SK-N-SH (cell line): ENCODE measurements around the gene UBN2. TPM values are rescaled to one million over a fixed set of nuclear protein-coding genes. Genes with fewer than 3 reads are reported as not detected.
A peak's percentile ranks its signal among the peaks of the same experiment; 100 is the strongest.

Experiments
- CTCF ChIA-PET: fragments of 300-600, 350-600 bp; formaldehyde crosslinking; extraction: SDS; loops from one replicate; lab custom pipeline; 2021; lab: Yijun Ruan, JAX
- POLR2A ChIA-PET: fragments of 350-600 bp; sonication (Branson Sonifier 250); formaldehyde crosslinking; extraction: SDS; loops from one replicate; lab custom pipeline; 2020; ENCODE audit warnings: antibody characterized with exemption, inconsistent platforms; lab: Yijun Ruan, JAX
- DNase-seq: peaks from one replicate; pipeline ENCODE4 v3.0.0; 2012
- H2AFZ ChIP-seq: fragments of 200-600 bp; sonication (generic); 2 replicates; pipeline ENCODE4 v1.8.1; 2016; ENCODE audit warnings: antibody characterized with exemption, mild to moderate bottlenecking, low read depth
- H3F3A ChIP-seq: fragments of 200-600 bp; sonication (generic); replicated peaks from 2 replicates; pipeline ENCODE3; 2016; ENCODE audit warnings: antibody characterized with exemption, mild to moderate bottlenecking; ENCODE audit not compliant: insufficient read depth
- H3K27ac ChIP-seq, 2 experiments: fragments of 200-500 bp in 1 of 2; fragments of 200-600 bp in 1 of 2; sonication (Bioruptor generic) in 1 of 2; sonication (generic), shearing (Covaris generic) in 1 of 2; 2 replicates each; pipeline versions ENCODE4 v1.5.1 to v1.6.1; 2014 to 2016; ENCODE audit warnings: low read depth in 2 of 2, inconsistent platforms in 1 of 2, low read length in 1 of 2, mild to moderate bottlenecking in 1 of 2, mixed read lengths in 1 of 2
- H3K27me3 ChIP-seq: fragments of 200-600 bp; sonication (generic), shearing (Covaris generic); 2 replicates; pipeline ENCODE4 v1.6.1; 2016; ENCODE audit warnings: mixed run types; ENCODE audit not compliant: insufficient read depth
- H3K36me3 ChIP-seq, 2 experiments: fragments of 200-500 bp in 1 of 2; fragments of 200-600 bp in 1 of 2; sonication (Bioruptor generic) in 1 of 2; sonication (generic) in 1 of 2; replicated peaks in 1 of 2; 2 replicates each; pipeline versions ENCODE3 to v1.5.1; 2014 to 2016; ENCODE audit warnings: low read length in 1 of 2, mild to moderate bottlenecking in 1 of 2; ENCODE audit not compliant: insufficient read depth in 2 of 2, control insufficient read depth in 1 of 2
- H3K4me1 ChIP-seq, 2 experiments: fragments of 200-500 bp in 1 of 2; fragments of 200-600 bp in 1 of 2; sonication (Bioruptor generic) in 1 of 2; sonication (generic), shearing (Covaris generic) in 1 of 2; 2 replicates each; pipeline versions ENCODE4 v1.5.1 to v1.6.1; 2014 to 2016; ENCODE audit warnings: low read depth in 1 of 2, low read length in 1 of 2, mixed run types in 1 of 2; ENCODE audit not compliant: insufficient read depth in 2 of 2, control insufficient read depth in 1 of 2
- H3K4me2 ChIP-seq: fragments of 200-600 bp; sonication (generic), shearing (Covaris generic); 2 replicates; pipeline ENCODE4 v1.6.1; 2017; ENCODE audit warnings: mixed run types
- H3K4me3 ChIP-seq, 2 experiments: fragments of 200-500 bp in 1 of 2; fragments of 200-600 bp in 1 of 2; sonication (Bioruptor generic) in 1 of 2; sonication (generic), shearing (Covaris generic) in 1 of 2; 2 replicates each; pipeline versions ENCODE4 v1.5.1 to v1.8.1; 2014 to 2016; ENCODE audit warnings: low read depth in 2 of 2, inconsistent platforms in 1 of 2, low read length in 1 of 2, mild to moderate bottlenecking in 1 of 2, mixed read lengths in 1 of 2, moderate library complexity in 1 of 2
- H3K79me2 ChIP-seq: fragments of 200-600 bp; sonication (generic); 2 replicates; pipeline ENCODE4 v1.8.1; 2017; ENCODE audit warnings: mild to moderate bottlenecking; ENCODE audit not compliant: insufficient read depth
- H3K9ac ChIP-seq: fragments of 200-600 bp; sonication (generic); 2 replicates; pipeline ENCODE4 v1.6.1; 2017; ENCODE audit warnings: mixed run types
- H3K9me2 ChIP-seq: fragments of 200-600 bp; sonication (generic); 2 replicates; pipeline ENCODE4 v1.6.1; 2017; ENCODE audit warnings: mixed run types
- H3K9me3 ChIP-seq: fragments of 200-600 bp; sonication (generic); 2 replicates; pipeline ENCODE4 v1.6.1; 2017; ENCODE audit warnings: mixed run types, mild to moderate bottlenecking, moderate library complexity
- H4K20me1 ChIP-seq: fragments of 200-600 bp; sonication (generic); 2 replicates; pipeline ENCODE4 v1.6.1; 2017; ENCODE audit warnings: mild to moderate bottlenecking, mixed run types; ENCODE audit not compliant: insufficient read depth
- CHD2 ChIP-seq: fragments of 150-350 bp; IDR thresholded peaks from 2 replicates; pipeline ENCODE4 v1.6.1; 2018; ENCODE audit warnings: low read length; ENCODE audit not compliant: partially characterized antibody
- ELF1 ChIP-seq: IDR thresholded peaks from 2 replicates; pipeline ENCODE4 v1.4.0; 2012
- EZH2phosphoT487 ChIP-seq: fragments of 200-600 bp; sonication (generic); IDR thresholded peaks from 2 replicates; pipeline ENCODE4 v1.6.1; 2017; ENCODE audit warnings: low read depth, mixed run types, mild to moderate bottlenecking, antibody characterized with exemption, moderate library complexity, borderline replicate concordance
- FOXJ3 ChIP-seq: sonication (generic); formaldehyde crosslinking; IDR thresholded peaks from 2 replicates; pipeline ENCODE4 v1.5.1; 2020; ENCODE audit warnings: mild to moderate bottlenecking, missing genetic modification reagents
- GABPA ChIP-seq: IDR thresholded peaks from 2 replicates; pipeline ENCODE4 v1.4.0; 2012; ENCODE audit warnings: low read depth, mild to moderate bottlenecking
- MXI1 ChIP-seq: IDR thresholded peaks from 2 replicates; pipeline ENCODE4 v1.6.1; 2012; ENCODE audit warnings: mild to moderate bottlenecking, low read depth, low read length, improper control_type of control experiment
- NFIC ChIP-seq: IDR thresholded peaks from 2 replicates; pipeline ENCODE4 v1.4.0; 2012; ENCODE audit warnings: borderline replicate concordance
- NRF1 ChIP-seq: IDR thresholded peaks from 2 replicates; pipeline ENCODE4 v1.6.1; 2012; ENCODE audit warnings: low read depth, mild to moderate bottlenecking, low read length
- POLR2AphosphoS5 ChIP-seq: IDR thresholded peaks from 2 replicates; pipeline ENCODE4 v1.6.1; 2012; ENCODE audit warnings: low read depth, low read length
- RAD21 ChIP-seq: IDR thresholded peaks from 2 replicates; pipeline ENCODE4 v1.6.1; 2012; ENCODE audit warnings: mild to moderate bottlenecking, low read length
- RCOR1 ChIP-seq: fragments of 150-350 bp; IDR thresholded peaks from 2 replicates; pipeline ENCODE4 v1.6.1; 2017; ENCODE audit warnings: antibody characterized with exemption, low read length
- RFX5 ChIP-seq: IDR thresholded peaks from 2 replicates; pipeline ENCODE4 v1.6.1; 2012; ENCODE audit warnings: mild to moderate bottlenecking, improper control_type of control experiment, low read length
- RXRA ChIP-seq: IDR thresholded peaks from 2 replicates; pipeline ENCODE4 v1.4.0; 2012; ENCODE audit warnings: low read depth, mild to moderate bottlenecking, borderline replicate concordance
- SIN3A ChIP-seq: IDR thresholded peaks from 2 replicates; pipeline ENCODE4 v1.6.1; 2012; ENCODE audit warnings: low read depth, mild to moderate bottlenecking, low read length, moderate library complexity, borderline replicate concordance
- SMC3 ChIP-seq: IDR thresholded peaks from 2 replicates; pipeline ENCODE4 v1.6.1; 2012; ENCODE audit warnings: low read depth, low read length, improper control_type of control experiment
- TAF1 ChIP-seq: IDR thresholded peaks from 2 replicates; pipeline ENCODE4 v1.6.1; 2012; ENCODE audit warnings: low read depth, mild to moderate bottlenecking, low read length, moderate library complexity, borderline replicate concordance
- TCF12 ChIP-seq: IDR thresholded peaks from 2 replicates; pipeline ENCODE4 v1.4.0; 2012
- TEAD4 ChIP-seq: IDR thresholded peaks from 2 replicates; pipeline ENCODE4 v1.4.0; 2012; ENCODE audit warnings: mild to moderate bottlenecking, borderline replicate concordance; ENCODE audit not compliant: insufficient read depth
- YY1 ChIP-seq: IDR thresholded peaks from 2 replicates; pipeline ENCODE4 v1.4.0; 2012; ENCODE audit warnings: low read depth, mild to moderate bottlenecking
- WGBS: methylation state at CpG from one replicate; pipeline ENCODE4 v1.1.6; 2017; ENCODE audit warnings: low lambda C conversion rate; 5-methylcytosine and 5-hydroxymethylcytosine counted together
- polyA plus RNA-seq, 3 experiments: library from polyadenylated mRNA; depleted of rRNA; stranded (reverse); fragments of >200 nt; gene quantifications; 2 replicates each; pipeline ENCODE4 v1.2.3, GENCODE V29; 2012
- TF ChIP-seq, protein P1 (sequence below): IDR thresholded peaks from 2 replicates; pipeline ENCODE4 v1.4.0; 2012; ENCODE audit warnings: low read depth
- TF ChIP-seq, protein P2 (sequence below): fragments of 150-350 bp; IDR thresholded peaks from 2 replicates; pipeline ENCODE4 v1.6.1; 2016; ENCODE audit warnings: mild to moderate bottlenecking, low read depth, low read length
- TF ChIP-seq, protein P3 (sequence below): IDR thresholded peaks from 2 replicates; pipeline ENCODE4 v1.4.0; 2012; ENCODE audit warnings: low read depth, borderline replicate concordance
- TF ChIP-seq, protein P4 (sequence below): fragments of 150-350 bp; IDR thresholded peaks from 2 replicates; pipeline ENCODE4 v1.6.1; 2017; ENCODE audit warnings: antibody characterized with exemption, low read length, low read depth, borderline replicate concordance
- TF ChIP-seq, protein P5 (sequence below): IDR thresholded peaks from 2 replicates; pipeline ENCODE4 v1.6.1; 2012; ENCODE audit warnings: mild to moderate bottlenecking, low read depth, low read length, moderate library complexity
- TF ChIP-seq, protein P6 (sequence below): IDR thresholded peaks from 2 replicates; pipeline ENCODE4; 2012

UBN2 gene
- polyA plus RNA-seq (2012; rRNA removed), result 2.0 and 2.9 TPM in 2 replicates
- polyA plus RNA-seq (2012; cell fraction: cytosol; rRNA removed), result 1.7 and 1.8 TPM in 2 replicates
- polyA plus RNA-seq (2012; cell fraction: nucleus; rRNA removed), result 5.6 and 10.5 TPM in 2 replicates

DNA sequence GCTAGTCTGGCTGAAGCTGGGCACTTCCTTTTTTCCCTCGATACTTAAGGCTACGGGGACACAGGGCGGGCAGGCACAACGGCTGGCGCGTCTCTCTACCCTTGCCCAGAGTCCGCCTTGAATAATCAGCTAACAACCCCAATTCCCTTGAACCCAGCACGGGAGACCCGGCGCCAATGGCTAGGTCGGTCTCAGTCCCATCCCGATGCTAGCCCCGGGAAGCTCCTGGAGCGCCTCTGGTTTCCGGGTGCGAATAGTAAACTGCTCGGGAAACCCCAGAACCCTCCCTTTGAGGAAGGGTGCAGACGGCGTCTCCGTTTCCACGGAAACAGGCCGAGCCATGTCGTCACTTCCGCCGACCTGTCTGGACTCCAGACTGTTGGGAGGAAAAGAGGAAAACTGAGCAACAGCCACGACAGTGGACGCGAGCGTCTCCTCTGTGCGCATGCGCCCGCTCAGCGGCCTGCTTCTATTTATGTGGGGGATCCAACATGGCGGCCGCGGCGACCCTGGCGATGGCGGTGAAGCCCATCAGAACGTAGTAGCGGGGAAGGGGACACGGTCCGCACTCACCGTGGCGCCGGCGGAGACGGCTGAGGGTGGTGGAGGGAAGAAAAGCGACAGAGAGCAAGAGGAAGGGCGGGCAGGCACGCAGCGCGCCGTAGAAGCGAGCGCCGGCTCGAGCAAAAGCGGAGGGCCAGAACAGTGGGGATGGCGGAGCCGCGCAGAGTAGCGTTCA, at the start of gene UBN2:
Gene UBN2, plus strand, starts transcription at position 464 of the 739 bp plus-strand sequence. Its CDS starts 248 bp downstream, at position 712.
- POLR2A ChIA-PET, result interaction anchor here (0.6 to 1.7 kb wide), 4 partner anchors 78 to 214 kb away, joined by 3 to 13 read pairs (median 4); a partner anchor contains a TSS
- Histone ChIP-seq H3K79me2 (peaks cover 44% of the 10 kb centered on the region), H3K36me3 (no peaks in the 10 kb centered on the region)
- TF ChIP-seq SIN3A, result peak; percentile 98
- TF ChIP-seq YY1, result peak; percentile 99
- TF ChIP-seq RFX5, result peak; percentile 88
- no peak for TF ChIP-seq EZH2phosphoT487
- TF ChIP-seq RAD21, result no peak
- TF ChIP-seq CHD2, result peak; percentile 58
- TF ChIP-seq, protein P1, sequence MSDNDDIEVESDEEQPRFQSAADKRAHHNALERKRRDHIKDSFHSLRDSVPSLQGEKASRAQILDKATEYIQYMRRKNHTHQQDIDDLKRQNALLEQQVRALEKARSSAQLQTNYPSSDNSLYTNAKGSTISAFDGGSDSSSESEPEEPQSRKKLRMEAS, result peak; percentile 31; the same call in 1 of the 2 replicates
- TF ChIP-seq RCOR1, result no peak
- TF ChIP-seq RXRA, result no peak
- peak; percentile 97 for TF ChIP-seq TAF1
- no peak for TF ChIP-seq TCF12
- TF ChIP-seq, protein P2, sequence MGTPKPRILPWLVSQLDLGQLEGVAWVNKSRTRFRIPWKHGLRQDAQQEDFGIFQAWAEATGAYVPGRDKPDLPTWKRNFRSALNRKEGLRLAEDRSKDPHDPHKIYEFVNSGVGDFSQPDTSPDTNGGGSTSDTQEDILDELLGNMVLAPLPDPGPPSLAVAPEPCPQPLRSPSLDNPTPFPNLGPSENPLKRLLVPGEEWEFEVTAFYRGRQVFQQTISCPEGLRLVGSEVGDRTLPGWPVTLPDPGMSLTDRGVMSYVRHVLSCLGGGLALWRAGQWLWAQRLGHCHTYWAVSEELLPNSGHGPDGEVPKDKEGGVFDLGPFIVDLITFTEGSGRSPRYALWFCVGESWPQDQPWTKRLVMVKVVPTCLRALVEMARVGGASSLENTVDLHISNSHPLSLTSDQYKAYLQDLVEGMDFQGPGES, result no peak
- TF ChIP-seq, protein P3, sequence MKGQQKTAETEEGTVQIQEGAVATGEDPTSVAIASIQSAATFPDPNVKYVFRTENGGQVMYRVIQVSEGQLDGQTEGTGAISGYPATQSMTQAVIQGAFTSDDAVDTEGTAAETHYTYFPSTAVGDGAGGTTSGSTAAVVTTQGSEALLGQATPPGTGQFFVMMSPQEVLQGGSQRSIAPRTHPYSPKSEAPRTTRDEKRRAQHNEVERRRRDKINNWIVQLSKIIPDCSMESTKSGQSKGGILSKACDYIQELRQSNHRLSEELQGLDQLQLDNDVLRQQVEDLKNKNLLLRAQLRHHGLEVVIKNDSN, result no peak
- TF ChIP-seq MXI1, result peak; percentile 96
- peak; percentile 84 for TF ChIP-seq GABPA
- peak; percentile 84 for TF ChIP-seq ELF1
- TF ChIP-seq, protein P4, sequence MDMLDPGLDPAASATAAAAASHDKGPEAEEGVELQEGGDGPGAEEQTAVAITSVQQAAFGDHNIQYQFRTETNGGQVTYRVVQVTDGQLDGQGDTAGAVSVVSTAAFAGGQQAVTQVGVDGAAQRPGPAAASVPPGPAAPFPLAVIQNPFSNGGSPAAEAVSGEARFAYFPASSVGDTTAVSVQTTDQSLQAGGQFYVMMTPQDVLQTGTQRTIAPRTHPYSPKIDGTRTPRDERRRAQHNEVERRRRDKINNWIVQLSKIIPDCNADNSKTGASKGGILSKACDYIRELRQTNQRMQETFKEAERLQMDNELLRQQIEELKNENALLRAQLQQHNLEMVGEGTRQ, result no peak
- no peak for TF ChIP-seq NFIC
- TF ChIP-seq SMC3, result 0 out of 2 replicates have a peak, but pooled peaks have one; percentile 8
- TF ChIP-seq, protein P5, sequence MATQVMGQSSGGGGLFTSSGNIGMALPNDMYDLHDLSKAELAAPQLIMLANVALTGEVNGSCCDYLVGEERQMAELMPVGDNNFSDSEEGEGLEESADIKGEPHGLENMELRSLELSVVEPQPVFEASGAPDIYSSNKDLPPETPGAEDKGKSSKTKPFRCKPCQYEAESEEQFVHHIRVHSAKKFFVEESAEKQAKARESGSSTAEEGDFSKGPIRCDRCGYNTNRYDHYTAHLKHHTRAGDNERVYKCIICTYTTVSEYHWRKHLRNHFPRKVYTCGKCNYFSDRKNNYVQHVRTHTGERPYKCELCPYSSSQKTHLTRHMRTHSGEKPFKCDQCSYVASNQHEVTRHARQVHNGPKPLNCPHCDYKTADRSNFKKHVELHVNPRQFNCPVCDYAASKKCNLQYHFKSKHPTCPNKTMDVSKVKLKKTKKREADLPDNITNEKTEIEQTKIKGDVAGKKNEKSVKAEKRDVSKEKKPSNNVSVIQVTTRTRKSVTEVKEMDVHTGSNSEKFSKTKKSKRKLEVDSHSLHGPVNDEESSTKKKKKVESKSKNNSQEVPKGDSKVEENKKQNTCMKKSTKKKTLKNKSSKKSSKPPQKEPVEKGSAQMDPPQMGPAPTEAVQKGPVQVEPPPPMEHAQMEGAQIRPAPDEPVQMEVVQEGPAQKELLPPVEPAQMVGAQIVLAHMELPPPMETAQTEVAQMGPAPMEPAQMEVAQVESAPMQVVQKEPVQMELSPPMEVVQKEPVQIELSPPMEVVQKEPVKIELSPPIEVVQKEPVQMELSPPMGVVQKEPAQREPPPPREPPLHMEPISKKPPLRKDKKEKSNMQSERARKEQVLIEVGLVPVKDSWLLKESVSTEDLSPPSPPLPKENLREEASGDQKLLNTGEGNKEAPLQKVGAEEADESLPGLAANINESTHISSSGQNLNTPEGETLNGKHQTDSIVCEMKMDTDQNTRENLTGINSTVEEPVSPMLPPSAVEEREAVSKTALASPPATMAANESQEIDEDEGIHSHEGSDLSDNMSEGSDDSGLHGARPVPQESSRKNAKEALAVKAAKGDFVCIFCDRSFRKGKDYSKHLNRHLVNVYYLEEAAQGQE, result 0 out of 2 replicates have a peak, but pooled peaks have one; percentile 37
- TF ChIP-seq TEAD4, result no peak
- peak; percentile 95 for TF ChIP-seq POLR2AphosphoS5
- TF ChIP-seq FOXJ3 (CRISPR knock-in tag), result peak; percentile 77; the same call in 1 of the 2 replicates
- peak; percentile 100 for TF ChIP-seq NRF1
- TF ChIP-seq, protein P6, sequence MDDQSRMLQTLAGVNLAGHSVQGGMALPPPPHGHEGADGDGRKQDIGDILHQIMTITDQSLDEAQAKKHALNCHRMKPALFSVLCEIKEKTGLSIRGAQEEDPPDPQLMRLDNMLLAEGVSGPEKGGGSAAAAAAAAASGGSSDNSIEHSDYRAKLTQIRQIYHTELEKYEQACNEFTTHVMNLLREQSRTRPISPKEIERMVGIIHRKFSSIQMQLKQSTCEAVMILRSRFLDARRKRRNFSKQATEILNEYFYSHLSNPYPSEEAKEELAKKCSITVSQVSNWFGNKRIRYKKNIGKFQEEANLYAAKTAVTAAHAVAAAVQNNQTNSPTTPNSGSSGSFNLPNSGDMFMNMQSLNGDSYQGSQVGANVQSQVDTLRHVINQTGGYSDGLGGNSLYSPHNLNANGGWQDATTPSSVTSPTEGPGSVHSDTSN, result no peak

More for the DNA sequence above, at the start of gene UBN2:
- no peaks in the 10 kb centered on the region for H3K9me3 ChIP-seq
- peak; percentile 99 for DNase-seq
- WGBS, result under 1% methylated on average over 41 of the region's 63 CpGs
- no peaks in the 10 kb centered on the region for H3K27me3 ChIP-seq
- peak within 1 kb of the TSS; percentile 99 to 100 for H3K4me3 ChIP-seq
- peak within 1 kb of the TSS; percentile 87 to 99 for H3K27ac ChIP-seq
- peaks cover 0 to 29% of the 10 kb centered on the region in 2 experiments; a peak in 2 of 4 replicates for H3K4me1 ChIP-seq
- CTCF ChIA-PET, result interaction anchor here (1.1 to 1.7 kb wide), 3 partner anchors 109 to 214 kb away, joined by 3 to 7 read pairs (median 5); no protein-coding TSS in a partner anchor
- H3K9ac ChIP-seq, result peak within 1 kb of the TSS; percentile 92
- peaks cover 23% of the 10 kb centered on the region for H4K20me1 ChIP-seq
- H3K9me2 ChIP-seq, result no peaks in the 10 kb centered on the region
- H2AFZ ChIP-seq, result peak within 1 kb of the TSS; percentile 97
- peak within 1 kb of the TSS; percentile 92 for H3K4me2 ChIP-seq
- peaks cover 11% of the 10 kb centered on the region for H3F3A ChIP-seq
